ENCODE measurements around the gene APLP2.

The APLP2 gene

GRCh38 chr11:130055617-130056016 lies 14.1 kb upstream of the APLP2 start:
- DNase-seq (ENCODE audit: low read depth): no peak
- Histone ChIP-seq H3K27me3 (replicated peaks; ENCODE audit: control insufficient read depth, insufficient read depth, low read length) (no peaks in the 10 kb centered on the region), H3K36me3 (ENCODE audit: control insufficient read depth, insufficient read depth, low read length, severe bottlenecking) (no peaks in the 10 kb centered on the region), H3K9me3 (ENCODE audit: control insufficient read depth, low read length) (peaks cover 2% of the 10 kb centered on the region), H3K4me1 (ENCODE audit: control insufficient read depth, insufficient read depth, low read length) (peaks cover 26% of the 10 kb centered on the region), H3K4me3 (ENCODE audit: low read length) (peak overlapping the region; percentile 29), H3K9ac (ENCODE audit: low read length) (no peak overlapping the region)

DNA sequence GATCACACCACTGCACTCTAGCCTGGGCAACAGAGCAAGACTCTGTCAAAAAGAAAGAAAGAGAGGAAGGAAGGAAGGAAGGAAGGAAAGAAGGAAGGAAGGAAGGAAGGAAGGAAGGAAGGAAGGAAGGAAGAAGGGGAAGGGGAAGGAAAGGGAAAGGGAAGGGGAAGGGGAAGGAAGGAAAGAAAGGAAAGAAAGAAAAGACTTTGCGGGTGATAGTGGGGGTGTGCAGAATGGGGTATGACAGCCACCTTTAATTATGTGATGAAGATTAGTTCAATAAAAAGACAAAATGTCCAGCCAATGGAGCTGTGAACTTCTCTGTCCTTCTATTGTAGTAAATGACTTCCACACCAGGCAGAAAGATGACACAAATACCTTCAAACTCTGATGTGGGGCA lies 8.7 kb upstream of the APLP2 start:
- no peak for DNase-seq (ENCODE audit: low read depth)
- Histone ChIP-seq H3K36me3 (ENCODE audit: control insufficient read depth, insufficient read depth, low read length, severe bottlenecking) (no peaks in the 10 kb centered on the region), H3K9ac (ENCODE audit: low read length) (no peak overlapping the region), H3K4me1 (ENCODE audit: control insufficient read depth, insufficient read depth, low read length) (no peaks in the 10 kb centered on the region), H3K27me3 (replicated peaks; ENCODE audit: control insufficient read depth, insufficient read depth, low read length) (peaks cover 7% of the 10 kb centered on the region), H3K9me3 (ENCODE audit: control insufficient read depth, low read length) (no peaks in the 10 kb centered on the region), H3K4me3 (ENCODE audit: low read length) (no peak overlapping the region)

DNA sequence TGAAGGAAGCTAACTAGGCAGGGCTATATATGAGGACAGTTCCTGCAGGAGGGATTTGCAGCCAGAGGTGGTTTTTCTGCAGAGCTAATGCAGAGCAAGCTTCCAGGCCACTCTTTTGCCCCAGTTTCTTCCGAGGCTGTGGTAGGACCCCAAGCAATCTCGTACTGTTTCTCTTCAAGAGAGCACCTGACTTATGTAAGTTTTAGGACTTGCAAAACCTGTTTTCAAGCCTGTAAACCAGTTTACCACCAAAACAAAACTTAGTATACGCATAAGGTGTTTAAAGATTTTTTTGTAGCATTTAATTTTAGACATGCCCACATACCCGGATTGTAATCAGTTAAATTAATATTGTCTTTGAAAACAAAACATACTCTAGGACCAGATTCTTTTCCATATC lies 7.7 kb upstream of the APLP2 start:
- Histone ChIP-seq H3K36me3 (ENCODE audit: control insufficient read depth, insufficient read depth, low read length, severe bottlenecking) (no peaks in the 10 kb centered on the region), H3K4me3 (ENCODE audit: low read length) (no peak overlapping the region), H3K27me3 (replicated peaks; ENCODE audit: control insufficient read depth, insufficient read depth, low read length) (peaks cover 7% of the 10 kb centered on the region), H3K9ac (ENCODE audit: low read length) (no peak overlapping the region), H3K9me3 (ENCODE audit: control insufficient read depth, low read length) (no peaks in the 10 kb centered on the region), H3K4me1 (ENCODE audit: control insufficient read depth, insufficient read depth, low read length) (no peaks in the 10 kb centered on the region)
- DNase-seq (ENCODE audit: low read depth): no peak

- Histone ChIP-seq H3K4me1 (ENCODE audit: control insufficient read depth, insufficient read depth, low read length) (peaks cover 2% of the 10 kb centered on the region), H3K4me3 (ENCODE audit: low read length) (no peak overlapping the region), H3K9me3 (ENCODE audit: control insufficient read depth, low read length) (no peaks in the 10 kb centered on the region), H3K36me3 (ENCODE audit: control insufficient read depth, insufficient read depth, low read length, severe bottlenecking) (no peaks in the 10 kb centered on the region), H3K9ac (ENCODE audit: low read length) (no peak overlapping the region), H3K27me3 (replicated peaks; ENCODE audit: control insufficient read depth, insufficient read depth, low read length) (peaks cover 7% of the 10 kb centered on the region)
- no peak for DNase-seq (ENCODE audit: low read depth)
Observed at GRCh38 chr11:130063451-130063850, 6.2 kb upstream of the APLP2 start.

GRCh38 chr11:130064596-130064995 lies 5.1 kb upstream of the APLP2 start:
- Histone ChIP-seq H3K4me1 (ENCODE audit: control insufficient read depth, insufficient read depth, low read length) (peaks cover 8% of the 10 kb centered on the region), H3K9ac (ENCODE audit: low read length) (no peak overlapping the region), H3K9me3 (ENCODE audit: control insufficient read depth, low read length) (no peaks in the 10 kb centered on the region), H3K4me3 (ENCODE audit: low read length) (no peak overlapping the region), H3K36me3 (ENCODE audit: control insufficient read depth, insufficient read depth, low read length, severe bottlenecking) (no peaks in the 10 kb centered on the region), H3K27me3 (replicated peaks; ENCODE audit: control insufficient read depth, insufficient read depth, low read length) (peaks cover 7% of the 10 kb centered on the region)
- DNase-seq (ENCODE audit: low read depth): no peak

- peaks cover 12% of the 10 kb centered on the region for H3K4me1 ChIP-seq (ENCODE audit: control insufficient read depth, insufficient read depth, low read length)
- no peak for DNase-seq (ENCODE audit: low read depth)
Observed at GRCh38 chr11:130066338-130066737, 3.4 kb upstream of the APLP2 start.

GRCh38 chr11:130068546-130068985 lies 1.1 kb upstream of the APLP2 start:
- peaks cover 3% of the 10 kb centered on the region for H3K27me3 ChIP-seq (replicated peaks; ENCODE audit: control insufficient read depth, insufficient read depth, low read length)
- H3K4me1 ChIP-seq (ENCODE audit: control insufficient read depth, insufficient read depth, low read length): peaks cover 22% of the 10 kb centered on the region
- no peaks in the 10 kb centered on the region for H3K36me3 ChIP-seq (ENCODE audit: control insufficient read depth, insufficient read depth, low read length, severe bottlenecking)
- DNase-seq (ENCODE audit: low read depth): no peak
- H3K9ac ChIP-seq (ENCODE audit: low read length): peak overlapping the region; percentile 91
- H3K9me3 ChIP-seq (ENCODE audit: control insufficient read depth, low read length): no peaks in the 10 kb centered on the region
- peak overlapping the region; percentile 79 for H3K4me3 ChIP-seq (ENCODE audit: low read length)

More at GRCh38 chr11:130066338-130066737, 3.4 kb upstream of the APLP2 start:
- Histone ChIP-seq H3K4me3 (ENCODE audit: low read length) (no peak overlapping the region), H3K9ac (ENCODE audit: low read length) (no peak overlapping the region), H3K9me3 (ENCODE audit: control insufficient read depth, low read length) (no peaks in the 10 kb centered on the region), H3K27me3 (replicated peaks; ENCODE audit: control insufficient read depth, insufficient read depth, low read length) (peaks cover 4% of the 10 kb centered on the region), H3K36me3 (ENCODE audit: control insufficient read depth, insufficient read depth, low read length, severe bottlenecking) (no peaks in the 10 kb centered on the region)

DNA sequence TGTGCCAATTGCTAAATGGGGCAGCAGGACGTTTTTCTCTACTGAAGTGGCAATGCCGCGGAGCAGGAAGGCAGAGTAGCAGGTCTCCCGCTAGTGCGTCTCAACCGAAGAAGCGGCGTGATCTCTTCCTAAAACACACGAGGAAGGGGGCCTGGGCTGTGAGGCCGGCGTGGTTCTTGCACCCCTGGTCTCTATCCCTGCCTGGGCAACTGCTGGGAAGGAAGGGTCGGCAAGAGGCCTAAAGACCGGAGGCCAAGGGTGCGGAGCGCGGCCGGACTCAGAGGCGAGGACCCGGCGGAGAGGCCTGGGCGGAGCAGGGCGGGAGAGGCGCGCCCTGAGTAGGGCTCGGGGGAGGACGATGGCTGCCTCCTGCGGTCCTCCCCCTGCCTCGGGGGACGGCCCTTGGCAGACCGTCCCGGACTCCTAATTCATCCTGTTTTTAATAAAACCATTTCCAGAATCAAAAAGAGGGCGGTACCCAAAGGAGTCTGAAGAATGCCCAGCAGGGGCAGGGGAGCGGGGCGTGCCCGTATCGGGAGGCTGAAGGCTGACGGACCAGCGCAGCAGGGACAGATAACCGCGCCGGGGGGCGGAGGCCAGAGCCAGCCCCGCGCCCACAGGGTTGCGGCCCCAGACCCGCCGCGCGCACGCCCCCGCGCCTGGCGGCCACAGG lies 572 bp upstream of the APLP2 start:
- Histone ChIP-seq H3K9ac (ENCODE audit: low read length) (peak overlapping the region; percentile 91), H3K4me3 (ENCODE audit: low read length) (peak overlapping the region; percentile 79), H3K4me1 (ENCODE audit: control insufficient read depth, insufficient read depth, low read length) (peaks cover 22% of the 10 kb centered on the region), H3K36me3 (ENCODE audit: control insufficient read depth, insufficient read depth, low read length, severe bottlenecking) (no peaks in the 10 kb centered on the region), H3K27me3 (replicated peaks; ENCODE audit: control insufficient read depth, insufficient read depth, low read length) (no peaks in the 10 kb centered on the region), H3K9me3 (ENCODE audit: control insufficient read depth, low read length) (no peaks in the 10 kb centered on the region)
- DNase-seq (ENCODE audit: low read depth): peak; percentile 94

DNA sequence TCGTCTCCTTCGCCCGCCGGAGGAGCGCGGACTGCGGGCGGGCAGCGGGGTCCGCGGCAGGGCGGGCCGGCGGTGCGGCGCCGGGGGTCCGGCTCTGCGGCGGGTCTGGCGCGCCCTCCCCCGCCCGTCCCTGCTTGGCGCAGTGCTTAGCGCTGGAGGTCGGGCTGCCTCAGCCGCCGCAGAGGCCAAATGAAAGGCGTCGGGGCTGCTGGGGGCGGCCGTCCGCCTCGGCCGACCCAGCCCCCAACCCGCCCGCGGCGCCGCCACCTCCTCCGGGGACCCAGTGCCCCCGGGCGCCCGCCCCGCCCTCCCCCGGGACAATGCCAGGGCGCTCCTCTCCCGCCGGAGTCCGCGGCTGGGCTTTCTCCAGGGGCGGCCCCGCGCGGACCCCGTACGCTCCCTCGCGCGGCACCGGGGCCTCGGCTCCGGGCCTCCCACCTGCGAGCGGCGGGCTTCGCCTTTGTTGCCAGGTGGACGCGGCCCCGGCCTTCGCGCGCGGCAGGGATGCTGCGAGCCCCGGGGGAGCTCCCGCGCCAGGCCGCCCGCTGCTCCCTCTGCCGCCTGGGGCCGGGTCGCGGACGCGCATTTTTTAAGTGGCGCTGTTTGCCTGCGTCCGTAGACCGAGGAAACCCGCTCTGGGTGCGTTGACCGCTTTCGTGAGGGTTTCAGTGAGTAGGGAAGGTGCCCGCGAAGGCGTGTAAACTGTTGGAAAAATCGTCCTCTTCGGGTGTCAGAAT lies 583 bp downstream of the APLP2 start:
- Histone ChIP-seq H3K27me3 (replicated peaks; ENCODE audit: control insufficient read depth, insufficient read depth, low read length) (no peaks in the 10 kb centered on the region), H3K36me3 (ENCODE audit: control insufficient read depth, insufficient read depth, low read length, severe bottlenecking) (no peaks in the 10 kb centered on the region), H3K9me3 (ENCODE audit: control insufficient read depth, low read length) (no peaks in the 10 kb centered on the region), H3K4me1 (ENCODE audit: control insufficient read depth, insufficient read depth, low read length) (peaks cover 22% of the 10 kb centered on the region), H3K4me3 (ENCODE audit: low read length) (peak overlapping the region; percentile 92), H3K9ac (ENCODE audit: low read length) (peak overlapping the region; percentile 93)
- DNase-seq (ENCODE audit: low read depth): peak; percentile 72

- Histone ChIP-seq H3K4me3 (ENCODE audit: low read length) (peak overlapping the region; percentile 92), H3K36me3 (ENCODE audit: control insufficient read depth, insufficient read depth, low read length, severe bottlenecking) (no peaks in the 10 kb centered on the region), H3K4me1 (ENCODE audit: control insufficient read depth, insufficient read depth, low read length) (peaks cover 22% of the 10 kb centered on the region), H3K9me3 (ENCODE audit: control insufficient read depth, low read length) (no peaks in the 10 kb centered on the region), H3K27me3 (replicated peaks; ENCODE audit: control insufficient read depth, insufficient read depth, low read length) (no peaks in the 10 kb centered on the region), H3K9ac (ENCODE audit: low read length) (peak overlapping the region; percentile 93)
- DNase-seq (ENCODE audit: low read depth): peak; percentile 59
Observed at GRCh38 chr11:130070846-130071200, 1.1 kb downstream of the APLP2 start.

DNA sequence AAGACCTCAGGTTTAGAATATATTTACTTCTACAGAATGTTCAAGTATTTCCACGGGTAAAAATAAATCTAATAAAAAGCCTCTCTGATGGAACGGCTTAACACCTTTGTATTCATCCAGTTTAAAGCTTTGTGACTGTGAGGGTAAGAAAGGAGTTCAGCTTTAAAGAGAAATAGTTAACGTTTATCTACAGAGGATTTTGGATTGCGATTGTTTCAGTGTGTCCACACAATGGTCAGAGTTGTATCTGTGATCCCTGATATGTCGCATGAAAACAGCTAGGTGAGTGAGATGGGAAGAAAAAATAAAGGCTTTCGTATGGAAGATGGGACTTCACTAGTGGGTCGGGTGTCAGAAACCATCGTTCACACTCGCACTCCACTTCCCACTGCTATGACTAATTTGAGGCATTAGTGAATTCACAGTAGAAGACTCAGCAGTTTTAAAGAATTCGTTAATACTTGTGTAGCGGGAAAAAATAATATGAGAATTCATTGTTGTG lies 1.6 kb downstream of the APLP2 start:
- H3K4me3 ChIP-seq (ENCODE audit: low read length): peak overlapping the region; percentile 92
- no peaks in the 10 kb centered on the region for H3K36me3 ChIP-seq (ENCODE audit: control insufficient read depth, insufficient read depth, low read length, severe bottlenecking)
- DNase-seq (ENCODE audit: low read depth): peak; percentile 20
- peak overlapping the region; percentile 77 for H3K9ac ChIP-seq (ENCODE audit: low read length)
- peaks cover 22% of the 10 kb centered on the region for H3K4me1 ChIP-seq (ENCODE audit: control insufficient read depth, insufficient read depth, low read length)
- no peaks in the 10 kb centered on the region for H3K9me3 ChIP-seq (ENCODE audit: control insufficient read depth, low read length)
- no peaks in the 10 kb centered on the region for H3K27me3 ChIP-seq (replicated peaks; ENCODE audit: control insufficient read depth, insufficient read depth, low read length)

All from adipocyte (in vitro differentiated cells).